Measurements from ENCODE around the gene ELAC2. TPM values are rescaled to one million over a fixed set of nuclear protein-coding genes. Genes with fewer than 3 reads are reported as not detected.
A peak's percentile ranks its signal among the peaks of the same experiment; 100 is the strongest.

ELAC2 gene
- total RNA-seq, 1 donor from 2014 or later, result 54.8 TPM

- no peak for DNase-seq (ENCODE audit: low spot score)
Observed at GRCh38 chr17:13024016-13024415, 6.2 kb upstream of the ELAC2 start.

DNA sequence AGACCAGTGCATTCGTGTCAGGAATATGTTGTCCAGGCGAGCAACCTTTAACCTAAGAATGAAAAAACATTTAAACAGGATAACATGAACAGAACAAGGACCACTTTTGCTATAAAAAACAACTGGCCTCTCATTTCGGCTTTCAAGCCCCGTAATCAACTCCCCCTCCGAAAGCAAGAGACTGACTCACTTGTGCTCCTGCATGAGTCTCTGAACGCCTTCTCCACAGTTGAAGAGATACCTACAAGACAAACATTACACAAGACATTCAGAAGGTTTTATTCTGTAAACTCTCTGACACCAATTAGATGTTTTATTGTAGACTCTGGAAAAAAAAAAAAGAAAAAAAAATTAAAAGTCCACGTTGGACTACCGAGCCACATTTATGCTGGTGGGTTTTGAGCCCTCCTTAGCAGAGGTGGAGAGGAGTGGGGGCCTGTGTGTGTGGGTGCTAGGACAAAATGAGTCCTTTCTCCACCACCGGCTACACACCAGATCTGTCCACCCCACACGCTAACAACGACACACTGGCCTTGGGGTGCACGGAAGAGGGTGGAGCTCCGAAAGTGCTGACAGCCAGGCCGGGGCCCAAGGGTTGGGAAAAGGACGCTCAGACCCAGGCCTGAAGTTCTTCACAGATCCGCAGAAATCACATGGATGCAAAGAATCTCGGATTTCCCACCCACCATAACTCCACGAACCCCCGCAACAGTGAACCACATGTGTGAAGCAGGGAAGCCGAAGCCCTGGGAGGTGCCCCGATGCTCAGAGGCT lies 759 bp downstream of the ELAC2 start:
- no peak for DNase-seq (ENCODE audit: low spot score)

DNA sequence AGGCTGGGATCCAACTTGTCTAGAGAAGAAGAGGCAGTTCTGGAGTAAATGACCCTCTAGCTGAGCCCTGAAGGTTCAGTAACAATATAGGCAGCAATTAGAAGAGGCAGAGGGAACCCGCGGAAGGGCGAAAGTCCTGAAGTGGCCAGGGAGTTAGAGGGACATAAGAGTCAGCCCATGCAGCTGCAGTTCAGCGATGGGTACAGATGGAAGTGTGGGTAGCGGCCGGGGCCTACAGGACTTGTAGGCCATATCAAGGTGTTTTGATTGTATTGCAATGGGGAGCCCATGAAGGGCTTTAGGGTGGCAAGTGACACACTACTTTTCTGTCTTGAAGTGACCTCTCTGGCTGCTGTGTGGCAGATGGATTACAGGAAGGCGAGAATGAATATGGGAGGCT lies 3.0 kb downstream of the ELAC2 start:
- DNase-seq (ENCODE audit: low spot score), result no peak

GRCh38 chr17:13010959-13011358 lies 6.9 kb downstream of the ELAC2 start:
- peak; percentile 12 for DNase-seq (ENCODE audit: low spot score)

GRCh38 chr17:13008461-13008860 lies 9.4 kb downstream of the ELAC2 start:
- DNase-seq (ENCODE audit: low spot score), result peak; percentile 20

DNA sequence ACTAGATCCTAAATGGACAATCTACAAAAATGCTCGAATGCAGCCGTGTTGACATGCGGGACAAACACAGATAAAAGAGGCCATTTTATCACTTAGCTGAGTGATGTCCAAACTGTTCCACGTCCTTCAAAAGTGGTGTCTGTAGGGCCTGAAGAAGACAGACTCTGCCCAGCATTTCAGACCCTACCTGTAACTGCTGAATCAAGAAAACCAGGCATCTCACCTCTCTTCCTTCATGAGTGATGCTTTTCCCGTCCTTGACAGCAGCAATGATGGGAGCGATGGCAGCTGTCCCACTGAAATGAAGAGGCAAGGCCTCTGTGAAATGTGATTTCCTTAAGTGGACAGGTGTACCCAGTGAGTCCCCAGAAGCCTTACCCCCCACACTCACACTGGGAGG lies 12.3 kb downstream of the ELAC2 start:
- DNase-seq (ENCODE audit: low spot score), result peak; percentile 49

- no peak for DNase-seq (ENCODE audit: low spot score)
Observed at GRCh38 chr17:13004336-13004735, 13.5 kb downstream of the ELAC2 start.

- DNase-seq (ENCODE audit: low spot score), result peak; percentile 5
Observed at GRCh38 chr17:13003927-13004326, 13.9 kb downstream of the ELAC2 start.

DNA sequence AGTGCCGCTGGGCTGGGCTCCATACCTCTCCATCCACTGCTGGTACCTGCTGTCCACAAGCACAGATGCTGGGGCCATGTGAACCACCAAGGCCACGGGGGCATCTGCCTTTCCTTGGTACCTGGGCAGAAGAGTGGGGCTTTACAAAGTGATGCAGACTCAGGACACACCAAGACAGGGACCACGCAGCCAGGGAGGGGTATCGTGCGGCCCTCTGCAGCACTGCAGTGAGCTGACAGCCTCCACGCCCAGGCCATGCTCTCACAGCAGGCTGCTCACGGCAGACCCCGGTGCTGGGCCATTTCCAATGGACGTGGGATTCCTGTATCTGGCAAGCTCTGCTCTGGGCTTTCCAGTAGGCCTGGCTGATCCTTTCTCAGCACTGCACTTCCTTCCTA lies 14.4 kb downstream of the ELAC2 start:
- DNase-seq (ENCODE audit: low spot score), result peak; percentile 67

DNA sequence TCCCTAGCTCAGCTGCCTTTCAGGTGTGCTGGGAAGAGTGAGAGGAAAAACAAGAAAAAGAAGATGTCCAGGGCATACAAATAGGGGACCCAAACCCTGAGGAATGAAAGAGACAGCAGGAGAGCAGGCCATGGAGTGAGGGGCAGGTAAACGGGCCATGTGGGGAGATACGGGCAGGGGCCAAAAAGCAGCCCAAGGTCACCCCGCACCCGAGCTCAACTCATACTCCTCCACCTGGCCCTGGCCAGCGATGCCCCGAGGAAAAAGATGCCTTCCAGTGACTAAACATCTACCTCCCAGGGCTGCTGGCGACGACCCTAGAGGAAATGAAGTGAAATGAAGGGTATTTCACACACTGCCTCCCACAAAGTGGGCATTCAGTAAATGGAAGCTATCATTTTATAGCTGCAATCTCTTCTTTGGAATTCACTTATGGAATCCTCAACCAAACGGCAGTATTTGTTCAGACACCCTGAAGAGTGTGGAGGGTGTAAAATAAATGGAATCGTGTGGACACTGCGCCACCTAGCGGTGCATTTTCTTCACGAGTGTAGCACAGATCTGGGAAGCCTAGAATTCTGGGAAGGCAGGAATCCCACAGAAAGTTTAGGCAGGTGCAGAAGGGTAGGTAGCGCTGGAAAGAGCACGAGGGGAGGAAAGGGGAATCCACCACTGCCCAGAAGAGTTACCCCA lies 14.9 kb downstream of the ELAC2 start:
- peak; percentile 89 for DNase-seq (ENCODE audit: low spot score)

GRCh38 chr17:13001991-13002615 lies 15.7 kb downstream of the ELAC2 start:
- DNase-seq (ENCODE audit: low spot score), result peak; percentile 62

- no peak for DNase-seq (ENCODE audit: low spot score)
Observed at GRCh38 chr17:13000561-13000960, 17.3 kb downstream of the ELAC2 start.

- DNase-seq (ENCODE audit: low spot score), result no peak
Observed at GRCh38 chr17:12998874-12999273, 19.0 kb downstream of the ELAC2 start.

GRCh38 chr17:12998461-12998860 lies 19.4 kb downstream of the ELAC2 start:
- no peak for DNase-seq (ENCODE audit: low spot score)

DNA sequence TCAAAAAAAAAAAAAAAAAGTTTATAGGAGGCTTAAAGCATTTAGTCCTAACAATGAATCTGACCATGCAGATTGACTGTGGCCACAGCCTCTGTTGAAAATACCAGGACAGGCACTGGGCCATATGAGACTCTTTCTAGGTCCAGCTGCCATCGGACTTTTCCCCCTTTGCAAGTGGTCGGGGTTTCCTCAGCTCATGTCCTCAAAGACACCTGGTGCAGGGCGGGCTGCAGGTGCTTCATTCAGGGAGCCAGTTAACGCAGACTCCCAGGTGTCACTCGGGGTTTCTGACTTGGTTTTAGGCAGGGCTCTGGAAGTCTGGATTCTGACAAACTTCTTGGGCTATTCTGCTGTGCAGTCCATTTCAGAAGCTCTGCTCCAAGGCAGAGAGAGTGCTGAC lies 20.9 kb downstream of the ELAC2 start:
- no peak for DNase-seq (ENCODE audit: low spot score)

GRCh38 chr17:12996357-12996756 lies 21.5 kb downstream of the ELAC2 start:
- peak; percentile 76 for DNase-seq (ENCODE audit: low spot score)

GRCh38 chr17:12995896-12996295 lies 21.9 kb downstream of the ELAC2 start:
- DNase-seq (ENCODE audit: low spot score), result peak; percentile 71

- peak; percentile 59 for DNase-seq (ENCODE audit: low spot score)
Observed at GRCh38 chr17:12995106-12995895, 22.5 kb downstream of the ELAC2 start.

- DNase-seq (ENCODE audit: low spot score), result peak; percentile 75
Observed at GRCh38 chr17:12994341-12995074, 23.3 kb downstream of the ELAC2 start.

DNA sequence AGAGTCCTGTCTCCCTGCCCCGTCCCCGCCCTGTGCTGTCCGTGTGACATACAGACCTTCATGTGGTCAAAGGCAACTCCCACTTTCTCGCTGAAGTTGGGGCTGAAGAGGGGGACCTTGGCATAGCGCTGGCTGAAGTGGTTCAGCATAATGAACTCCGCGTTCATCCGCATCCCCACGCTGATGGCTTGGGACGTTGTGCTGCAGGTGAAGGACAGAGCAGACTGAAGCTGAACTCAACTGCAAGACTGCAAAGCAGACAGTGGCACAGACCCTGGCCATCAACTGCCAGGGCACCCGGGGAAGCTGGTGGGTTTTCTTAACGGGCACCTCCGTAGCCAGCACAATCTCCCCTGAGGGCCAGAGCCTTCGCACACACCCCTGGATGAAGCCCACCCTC lies 24.2 kb downstream of the ELAC2 start:
- DNase-seq (ENCODE audit: low spot score), result no peak

DNA sequence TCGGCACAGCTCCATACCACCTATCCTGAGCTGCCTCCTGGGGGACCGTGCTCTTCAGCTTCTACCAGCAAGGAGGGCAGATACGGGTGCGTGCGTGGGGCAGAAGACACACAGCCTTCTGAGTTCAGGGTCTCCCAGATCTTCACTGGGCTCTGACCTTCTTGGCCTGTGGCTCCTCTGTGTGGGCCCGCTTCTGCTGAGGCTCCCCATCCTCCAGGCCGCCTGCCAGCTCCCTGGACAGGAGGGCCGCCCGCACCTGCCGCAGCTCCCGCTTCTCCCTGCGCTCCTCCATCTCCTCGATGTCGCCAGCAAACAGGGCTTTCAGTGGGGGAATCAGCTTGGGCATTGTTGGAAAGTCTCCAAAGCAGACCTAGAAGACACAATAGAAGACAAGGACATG lies 25.2 kb downstream of the ELAC2 start:
- no peak for DNase-seq (ENCODE audit: low spot score)
